ENCODE measurements around the gene GUCY1A1.
A peak's percentile ranks its signal among the peaks of the same experiment; 100 is the strongest.

GUCY1A1 gene

GRCh38 chr4:155781249-155781831 is 114.7 kb downstream of the GUCY1A1 start:
- peak; percentile 87 for FAIRE-seq

Measured in colon (tissue), 2 donors.